ENCODE data around the gene SLC34A1. TPM values are rescaled to one million over a fixed set of nuclear protein-coding genes. Genes with fewer than 3 reads are reported as not detected.

The SLC34A1 gene
- total RNA-seq, 1 experiment from 2014 or later, result not detected

DNA sequence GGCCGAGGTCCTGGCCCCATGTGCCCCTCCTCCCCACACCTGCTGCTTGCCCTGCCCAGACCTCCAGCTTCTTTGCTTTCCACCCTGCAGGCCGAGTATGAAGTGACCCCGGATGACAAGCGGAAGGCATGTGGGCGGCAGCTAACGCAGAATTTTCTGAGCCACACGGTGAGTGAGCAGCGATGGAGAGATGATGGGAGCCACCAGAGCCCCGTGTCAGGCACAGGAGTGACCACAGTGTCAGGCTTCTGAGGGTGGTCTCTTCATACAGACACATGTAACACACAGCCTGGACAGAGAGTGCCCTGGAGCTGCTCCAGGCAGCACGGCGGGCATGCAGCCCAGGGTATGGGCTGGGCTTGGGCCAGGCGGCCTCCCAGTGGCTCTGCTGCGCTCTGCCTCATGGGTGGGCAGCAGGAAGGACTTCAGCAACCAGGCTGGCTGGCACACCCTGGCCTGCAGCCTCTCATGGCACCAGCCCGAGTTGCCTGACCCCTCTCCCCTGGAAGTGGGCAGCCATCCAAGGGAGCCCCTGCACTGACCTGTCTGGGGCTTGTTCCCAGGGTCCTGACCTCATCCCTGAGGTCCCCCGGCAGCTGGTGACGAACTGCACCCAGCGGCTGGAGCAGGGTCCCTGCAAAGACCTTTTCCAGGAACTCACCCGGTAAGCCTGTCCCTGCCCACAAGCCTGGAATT lies 48.1 kb downstream of the SLC34A1 start:
- no peak for DNase-seq (ENCODE audit: low read depth)

DNA sequence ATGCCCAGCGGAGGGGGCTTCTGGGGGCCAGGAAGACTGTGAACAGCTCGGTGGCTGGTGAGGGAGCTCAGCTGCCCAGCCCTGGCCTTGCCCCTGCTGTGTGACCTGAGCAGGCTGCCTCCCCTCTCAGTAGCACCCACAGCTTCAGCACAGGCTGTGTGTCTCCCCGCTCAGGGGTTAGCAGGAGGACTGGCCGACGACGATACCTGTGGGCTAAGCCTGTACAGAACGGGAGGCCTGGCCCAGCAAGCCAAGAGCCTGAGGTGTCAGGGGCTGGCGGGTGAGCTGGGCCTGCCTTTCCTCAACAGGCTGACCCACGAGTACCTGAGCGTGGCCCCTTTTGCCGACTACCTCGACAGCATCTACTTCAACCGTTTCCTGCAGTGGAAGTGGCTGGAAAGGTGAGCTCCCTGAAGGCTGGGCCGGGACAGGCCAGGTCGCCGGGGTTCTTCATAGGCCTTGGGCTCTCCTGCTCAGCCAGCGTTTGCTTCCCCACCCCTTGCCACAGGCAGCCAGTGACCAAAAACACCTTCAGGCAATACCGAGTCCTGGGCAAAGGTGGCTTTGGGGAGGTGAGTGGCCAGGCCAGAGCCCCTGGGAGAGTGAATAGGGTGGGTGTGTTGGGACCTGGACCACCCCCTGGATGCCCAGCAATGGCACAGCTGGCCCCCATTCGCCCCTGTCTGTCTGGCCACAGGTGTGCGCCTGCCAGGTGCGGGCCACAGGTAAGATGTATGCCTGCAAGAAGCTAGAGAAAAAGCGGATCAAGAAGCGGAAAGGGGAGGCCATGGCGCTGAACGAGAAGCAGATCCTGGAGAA lies 48.8 kb downstream of the SLC34A1 start:
- no peak for DNase-seq (ENCODE audit: low read depth)

DNA sequence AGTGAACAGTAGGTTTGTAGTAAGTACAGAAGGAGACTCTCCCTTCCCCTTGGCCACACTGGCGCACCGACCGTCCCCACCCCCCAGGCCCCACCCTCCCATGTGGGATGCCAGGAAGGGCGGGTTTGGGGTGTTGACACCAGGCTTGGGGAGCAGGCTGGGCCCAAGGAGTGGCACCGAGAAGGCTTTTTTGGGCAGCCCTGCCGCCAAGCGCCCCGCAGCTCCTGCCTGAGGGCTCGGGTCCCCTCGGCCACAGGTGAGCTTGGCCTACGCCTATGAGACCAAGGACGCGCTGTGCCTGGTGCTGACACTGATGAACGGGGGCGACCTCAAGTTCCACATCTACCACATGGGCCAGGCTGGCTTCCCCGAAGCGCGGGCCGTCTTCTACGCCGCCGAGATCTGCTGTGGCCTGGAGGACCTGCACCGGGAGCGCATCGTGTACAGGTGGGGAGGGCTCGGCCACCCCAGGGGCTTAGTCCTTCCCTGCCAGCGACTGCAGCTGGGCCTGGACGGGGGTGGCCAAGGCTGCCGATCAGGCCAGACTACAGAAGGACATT lies 49.5 kb downstream of the SLC34A1 start:
- DNase-seq (ENCODE audit: low read depth), result no peak

DNA sequence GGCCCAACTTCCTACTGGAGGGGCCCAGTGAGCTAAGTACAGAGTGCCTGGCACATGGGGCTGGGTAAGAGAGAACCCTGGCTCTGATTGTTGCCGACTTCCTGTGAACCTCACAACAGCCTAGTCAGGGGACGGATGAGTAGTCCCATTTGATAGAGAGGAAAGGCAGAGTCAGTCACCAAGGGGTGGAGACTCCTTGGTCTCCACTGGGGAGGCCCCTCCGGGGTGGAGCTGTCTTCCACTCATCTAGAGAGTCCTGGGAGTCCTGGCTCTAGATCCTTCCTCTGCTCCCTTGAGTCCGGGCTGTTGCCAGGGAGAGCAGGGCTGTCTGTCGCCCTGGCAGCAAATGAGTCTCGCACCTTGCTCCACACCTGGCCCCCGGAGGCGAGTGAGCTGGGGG lies 50.2 kb downstream of the SLC34A1 start:
- DNase-seq (ENCODE audit: low read depth), result no peak

DNA sequence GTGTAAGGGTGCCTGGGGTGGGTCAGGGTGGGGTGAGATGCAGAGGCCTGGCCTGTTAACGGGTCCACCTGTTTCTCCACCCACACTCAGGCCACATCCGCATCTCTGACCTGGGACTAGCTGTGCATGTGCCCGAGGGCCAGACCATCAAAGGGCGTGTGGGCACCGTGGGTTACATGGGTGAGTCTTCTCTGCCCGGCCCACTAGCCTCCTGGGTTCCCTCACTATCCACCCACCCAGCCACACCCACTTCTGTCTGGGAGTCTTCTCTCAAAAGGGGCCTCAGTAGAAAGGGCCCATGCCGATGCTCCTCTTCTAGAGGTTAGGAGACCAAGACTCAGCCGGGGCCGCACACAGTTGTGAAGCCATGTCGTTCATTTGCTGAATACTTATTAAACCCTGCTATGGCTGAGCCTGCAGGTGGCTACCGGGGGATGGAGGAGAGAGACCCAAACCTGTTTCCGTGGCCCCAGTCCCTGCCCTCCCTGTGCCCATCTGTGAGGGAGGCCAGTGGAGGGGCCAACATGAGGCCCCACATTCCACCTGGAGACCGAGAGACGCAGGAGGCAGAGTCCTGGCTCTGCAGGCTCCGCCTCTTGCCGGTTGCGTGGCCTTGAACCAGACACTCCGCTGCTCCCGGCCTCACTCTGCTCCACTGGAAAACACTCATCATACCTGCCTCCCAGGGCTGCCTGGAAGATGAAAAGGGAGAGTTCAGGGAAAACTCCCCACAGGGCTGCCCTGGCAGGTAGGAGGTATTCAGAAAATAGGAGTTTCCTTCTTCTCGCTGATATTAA lies 50.9 kb downstream of the SLC34A1 start:
- DNase-seq (ENCODE audit: low read depth), result no peak

DNA sequence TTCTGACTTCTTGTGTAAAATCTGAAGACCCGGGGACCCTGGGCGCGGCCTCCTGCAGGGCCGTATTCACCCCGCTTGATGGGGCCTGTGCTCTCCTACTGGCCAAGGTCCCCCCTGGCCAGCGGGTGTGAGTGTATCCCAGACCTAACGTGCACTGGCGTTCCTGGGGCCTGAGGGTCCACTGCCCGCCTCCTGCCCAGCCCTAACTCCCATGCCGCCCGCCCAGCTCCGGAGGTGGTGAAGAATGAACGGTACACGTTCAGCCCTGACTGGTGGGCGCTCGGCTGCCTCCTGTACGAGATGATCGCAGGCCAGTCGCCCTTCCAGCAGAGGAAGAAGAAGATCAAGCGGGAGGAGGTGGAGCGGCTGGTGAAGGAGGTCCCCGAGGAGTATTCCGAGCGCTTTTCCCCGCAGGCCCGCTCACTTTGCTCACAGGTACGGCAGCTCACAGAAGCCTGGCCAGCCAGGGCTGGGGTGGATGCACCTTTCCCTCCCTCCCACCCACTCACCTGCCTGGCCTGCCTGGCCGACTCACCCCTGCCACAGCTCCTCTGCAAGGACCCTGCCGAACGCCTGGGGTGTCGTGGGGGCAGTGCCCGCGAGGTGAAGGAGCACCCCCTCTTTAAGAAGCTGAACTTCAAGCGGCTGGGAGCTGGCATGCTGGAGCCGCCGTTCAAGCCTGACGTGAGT lies 51.8 kb downstream of the SLC34A1 start:
- DNase-seq (ENCODE audit: low read depth), result no peak

DNA sequence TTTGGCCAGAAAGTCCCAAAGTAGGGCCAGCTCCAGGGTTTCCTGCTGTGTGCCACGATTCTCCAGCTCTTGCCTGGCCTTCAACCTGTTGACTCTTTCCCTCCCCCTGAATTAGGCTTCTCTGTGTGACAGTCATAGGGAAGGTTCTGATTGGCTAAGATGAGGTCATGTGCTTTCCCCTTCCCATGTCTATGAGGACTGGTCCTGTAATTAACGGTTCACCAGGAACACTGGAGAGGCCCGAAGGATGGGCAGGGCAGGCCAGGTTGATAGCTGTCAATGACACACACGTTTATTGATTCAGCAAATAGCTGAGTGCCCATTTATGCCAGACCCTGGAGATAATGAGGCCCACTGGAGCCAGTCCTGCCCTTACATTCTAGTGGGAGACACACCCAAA lies 53.4 kb downstream of the SLC34A1 start:
- DNase-seq (ENCODE audit: low read depth), result no peak

DNA sequence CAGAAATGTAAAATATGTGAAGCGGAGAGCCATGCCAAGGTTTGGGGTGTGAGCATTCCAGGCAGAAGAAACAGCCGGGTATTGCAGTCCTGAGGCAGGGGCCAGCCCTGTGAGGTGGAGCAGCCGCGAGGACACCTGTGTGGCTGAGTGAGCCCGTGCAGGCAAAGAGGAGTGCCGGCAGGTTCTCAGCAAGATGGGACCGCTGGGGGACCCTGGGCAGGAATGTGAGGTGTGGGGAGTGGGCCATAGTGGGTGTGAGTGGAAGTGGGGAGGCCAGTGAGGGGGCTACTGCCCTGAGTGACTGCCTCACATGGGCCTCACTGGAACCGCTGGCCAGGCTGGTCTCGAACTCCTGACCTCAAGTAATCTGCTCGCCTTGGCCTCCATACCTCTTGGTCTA lies 54.2 kb downstream of the SLC34A1 start:
- DNase-seq (ENCODE audit: low read depth), result no peak

DNA sequence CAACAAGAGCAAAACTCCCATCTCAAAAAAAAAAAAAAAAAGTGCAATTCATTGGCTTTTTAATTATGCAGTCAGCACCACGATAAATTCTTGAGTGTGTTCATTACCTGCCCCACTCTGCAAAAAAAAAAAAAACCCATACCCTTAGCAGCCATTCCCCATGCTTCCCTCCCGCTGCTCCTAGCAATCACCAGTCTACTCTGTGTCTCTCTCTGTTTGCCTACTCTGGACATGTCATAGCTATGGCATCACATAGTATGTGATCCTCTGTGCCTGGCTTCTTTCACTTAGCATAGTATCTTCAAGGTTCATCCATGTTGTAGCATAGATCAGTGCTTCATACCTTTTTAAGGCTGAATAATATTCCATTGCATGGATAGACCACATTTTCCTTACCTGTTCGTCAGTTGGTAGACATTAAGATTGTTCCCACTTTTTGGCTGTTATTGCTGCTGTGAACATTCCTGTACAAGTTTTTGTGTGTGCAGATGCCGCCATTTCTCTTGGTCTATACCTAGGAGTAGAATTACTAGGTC lies 55.4 kb downstream of the SLC34A1 start:
- no peak for DNase-seq (ENCODE audit: low read depth)

DNA sequence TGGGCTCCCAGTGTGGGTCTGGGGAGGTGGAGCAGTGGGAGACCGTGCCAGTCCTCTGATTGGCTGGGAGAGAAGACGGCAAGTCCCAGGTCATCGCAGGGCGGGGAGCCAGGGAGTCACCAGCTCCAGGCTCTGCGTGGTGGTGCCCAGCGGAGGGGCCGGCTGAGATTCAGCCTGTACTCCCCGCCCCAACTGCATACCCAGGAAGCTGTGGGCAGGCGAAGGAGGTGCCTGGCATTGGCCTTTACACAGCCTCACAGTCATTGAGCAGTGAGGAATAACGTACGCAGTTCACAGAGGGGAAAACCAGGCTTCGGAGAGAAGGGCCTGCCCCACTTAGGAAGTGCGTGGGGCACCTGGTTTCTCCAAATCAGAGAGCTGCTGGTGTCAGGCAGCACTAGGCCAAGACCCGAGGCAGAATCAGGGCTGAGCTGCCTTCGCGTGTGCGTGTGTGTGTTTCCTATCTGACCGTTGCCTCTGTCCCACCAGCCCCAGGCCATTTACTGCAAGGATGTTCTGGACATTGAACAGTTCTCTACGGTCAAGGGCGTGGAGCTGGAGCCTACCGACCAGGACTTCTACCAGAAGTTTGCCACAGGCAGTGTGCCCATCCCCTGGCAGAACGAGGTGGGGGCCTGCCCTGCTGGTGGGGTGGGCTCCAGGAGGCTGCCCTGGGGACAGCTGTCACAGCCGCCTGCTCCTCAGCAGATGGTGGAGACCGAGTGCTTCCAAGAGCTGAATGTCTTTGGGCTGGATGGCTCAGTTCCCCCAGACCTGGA lies 56.2 kb downstream of the SLC34A1 start:
- DNase-seq (ENCODE audit: low read depth), result no peak

DNA sequence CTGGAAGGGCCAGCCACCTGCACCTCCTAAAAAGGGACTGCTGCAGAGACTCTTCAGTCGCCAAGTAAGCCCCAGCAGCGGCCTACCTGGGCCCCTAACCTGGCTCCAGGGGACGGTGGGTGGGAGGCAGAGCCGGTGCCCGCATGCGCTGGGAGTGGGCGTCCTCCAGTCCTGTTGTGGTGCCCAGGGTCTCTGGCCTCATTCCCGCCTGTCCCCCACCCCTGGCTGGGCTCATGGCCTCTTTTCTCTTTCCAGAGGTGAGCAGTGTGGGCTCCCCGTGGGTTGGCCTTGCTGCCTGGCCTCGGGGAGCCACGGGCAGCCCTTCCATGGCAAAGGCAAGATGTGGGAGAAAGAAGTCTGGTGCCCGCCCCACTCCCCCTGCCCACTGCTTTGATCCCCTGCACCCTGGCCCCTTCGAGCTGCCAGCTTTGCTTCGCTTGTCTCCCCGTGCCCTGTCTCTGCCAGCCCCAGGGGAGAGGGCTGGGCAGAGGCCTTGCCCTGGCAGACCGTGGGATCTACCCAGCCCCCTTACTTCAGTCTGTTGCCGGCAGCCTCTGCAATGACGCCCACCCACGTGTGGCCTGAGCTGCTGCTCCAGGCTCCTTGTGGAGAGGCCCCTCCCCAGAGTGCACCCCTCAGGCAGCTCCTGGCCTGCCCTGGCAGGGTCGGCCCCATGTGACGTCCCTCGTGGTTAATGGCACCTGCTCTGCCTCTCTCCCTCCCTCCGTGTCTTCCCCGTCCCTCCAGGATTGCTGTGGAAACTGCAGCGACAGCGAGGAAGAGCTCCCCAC lies 57.0 kb downstream of the SLC34A1 start:
- no peak for DNase-seq (ENCODE audit: low read depth)

DNA sequence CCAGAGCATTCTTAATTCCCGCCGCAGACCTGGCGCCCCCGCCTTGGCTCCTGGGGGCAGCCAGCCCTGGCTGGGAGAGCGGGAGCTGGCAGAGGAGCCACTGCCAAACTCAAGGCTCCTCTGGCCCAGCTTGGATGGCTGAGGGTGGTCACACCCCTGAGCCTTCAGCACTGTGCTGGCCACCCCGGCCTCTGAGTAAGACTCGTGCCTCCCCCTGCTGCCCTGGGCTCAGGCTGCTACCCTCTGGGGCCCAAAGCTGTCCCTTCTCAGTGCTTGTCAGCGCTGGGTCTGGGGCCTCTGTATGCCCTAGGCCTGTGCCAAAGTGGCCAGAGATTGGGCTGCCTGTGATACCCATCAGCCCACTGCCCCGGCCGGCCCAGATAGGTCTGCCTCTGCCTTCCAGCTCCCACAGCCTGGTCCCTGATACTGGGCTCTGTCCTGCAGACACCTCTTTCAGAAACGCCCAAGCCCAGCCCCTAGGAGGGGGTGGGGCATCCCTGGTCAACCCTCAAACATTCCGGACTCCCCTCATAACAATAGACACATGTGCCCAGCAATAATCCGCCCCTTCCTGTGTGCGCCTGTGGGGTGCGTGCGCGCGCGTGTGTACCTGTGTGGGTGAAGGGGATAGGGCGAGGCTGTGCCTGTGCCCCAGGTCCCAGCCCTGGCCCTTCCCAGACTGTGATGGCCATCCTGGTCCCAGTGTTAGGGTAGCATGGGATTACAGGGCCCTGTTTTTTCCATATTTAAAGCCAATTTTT lies 58.0 kb downstream of the SLC34A1 start:
- DNase-seq (ENCODE audit: low read depth), result no peak

DNA sequence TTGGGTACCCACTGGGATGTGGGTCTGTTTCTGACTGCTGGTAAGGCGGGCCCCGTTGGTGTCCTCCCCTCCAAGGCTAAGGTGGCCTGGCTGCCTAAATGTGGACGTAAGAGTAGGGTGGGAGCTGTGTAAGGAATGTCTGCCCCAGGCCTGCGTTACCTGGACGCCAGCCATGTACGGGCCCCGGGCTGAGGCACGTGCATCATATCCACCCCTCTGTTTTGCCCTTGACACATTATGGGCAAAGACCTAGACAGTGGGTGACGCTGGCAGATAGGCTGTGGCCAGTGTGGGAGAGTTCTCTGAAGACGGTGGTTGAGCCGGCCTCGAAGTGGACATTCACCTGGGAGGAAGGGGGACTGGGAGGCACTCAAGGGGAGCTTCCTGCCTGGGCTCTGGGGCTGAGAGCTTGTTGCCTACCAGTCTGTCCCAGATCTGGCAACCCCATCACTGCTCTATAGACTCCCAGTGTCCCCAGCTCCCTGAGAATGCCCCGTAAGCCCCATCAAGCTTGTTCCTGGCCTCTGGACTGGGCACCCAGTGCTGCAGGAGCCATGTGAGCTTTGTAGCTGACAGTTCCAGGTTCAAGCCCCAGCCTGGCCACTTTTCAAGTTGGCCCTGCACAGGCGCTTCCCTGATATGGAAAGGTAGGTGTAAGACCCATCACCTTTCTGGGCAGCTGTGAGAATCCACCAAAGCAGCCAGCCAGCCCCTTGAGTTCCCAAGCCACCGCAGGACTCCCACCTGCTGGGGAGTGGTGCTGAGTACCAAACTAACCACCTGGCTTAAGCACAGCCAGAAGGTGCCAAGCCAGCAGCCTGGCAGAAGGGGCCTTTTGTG lies 59.1 kb downstream of the SLC34A1 start:
- DNase-seq (ENCODE audit: low read depth), result no peak

DNA sequence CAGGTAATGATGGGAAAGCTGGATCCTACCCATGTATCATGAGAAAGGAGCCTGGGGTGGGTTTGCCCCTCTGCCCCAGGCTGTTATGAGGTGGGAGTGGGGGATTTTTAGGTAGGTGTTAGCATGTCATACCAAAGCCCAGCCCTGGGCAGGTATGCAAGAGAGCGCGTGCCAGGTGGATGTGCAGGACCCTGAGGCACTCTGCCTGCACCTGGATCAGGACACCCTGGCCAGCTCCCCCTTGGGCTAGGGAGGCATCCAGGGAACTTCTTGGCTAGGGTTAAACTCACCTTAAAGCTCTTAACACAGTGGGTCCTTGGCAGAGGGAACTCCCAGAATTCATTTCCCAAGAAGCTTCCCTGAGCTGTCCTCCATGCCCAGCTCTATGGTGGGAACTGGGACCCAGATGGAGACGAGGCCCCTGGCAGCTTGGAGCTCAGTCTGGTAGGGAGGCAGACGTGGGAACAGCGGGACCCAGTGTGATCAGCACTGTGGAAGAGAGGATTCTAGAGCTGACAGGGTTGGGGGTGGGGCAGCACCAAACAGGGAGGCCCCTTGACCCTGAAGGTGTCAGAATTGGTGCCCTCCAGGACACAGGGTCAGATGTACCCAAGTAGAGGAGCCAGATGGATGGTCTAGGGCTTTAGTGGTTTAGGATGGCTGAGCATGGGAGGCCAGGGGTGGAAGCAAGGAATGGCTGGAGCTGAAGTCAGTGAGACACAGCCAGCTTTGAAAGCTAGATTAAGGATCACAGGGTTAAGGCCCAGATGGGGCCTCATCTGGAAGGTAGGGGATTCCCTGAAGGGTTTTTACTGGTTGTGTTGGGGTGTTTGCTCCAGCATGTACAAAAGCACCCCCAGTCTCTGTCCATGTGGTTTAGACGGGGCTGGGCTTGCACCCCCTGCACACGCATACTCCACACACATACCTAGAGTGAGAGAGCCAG lies 60.1 kb downstream of the SLC34A1 start:
- DNase-seq (ENCODE audit: low read depth), result no peak

DNA sequence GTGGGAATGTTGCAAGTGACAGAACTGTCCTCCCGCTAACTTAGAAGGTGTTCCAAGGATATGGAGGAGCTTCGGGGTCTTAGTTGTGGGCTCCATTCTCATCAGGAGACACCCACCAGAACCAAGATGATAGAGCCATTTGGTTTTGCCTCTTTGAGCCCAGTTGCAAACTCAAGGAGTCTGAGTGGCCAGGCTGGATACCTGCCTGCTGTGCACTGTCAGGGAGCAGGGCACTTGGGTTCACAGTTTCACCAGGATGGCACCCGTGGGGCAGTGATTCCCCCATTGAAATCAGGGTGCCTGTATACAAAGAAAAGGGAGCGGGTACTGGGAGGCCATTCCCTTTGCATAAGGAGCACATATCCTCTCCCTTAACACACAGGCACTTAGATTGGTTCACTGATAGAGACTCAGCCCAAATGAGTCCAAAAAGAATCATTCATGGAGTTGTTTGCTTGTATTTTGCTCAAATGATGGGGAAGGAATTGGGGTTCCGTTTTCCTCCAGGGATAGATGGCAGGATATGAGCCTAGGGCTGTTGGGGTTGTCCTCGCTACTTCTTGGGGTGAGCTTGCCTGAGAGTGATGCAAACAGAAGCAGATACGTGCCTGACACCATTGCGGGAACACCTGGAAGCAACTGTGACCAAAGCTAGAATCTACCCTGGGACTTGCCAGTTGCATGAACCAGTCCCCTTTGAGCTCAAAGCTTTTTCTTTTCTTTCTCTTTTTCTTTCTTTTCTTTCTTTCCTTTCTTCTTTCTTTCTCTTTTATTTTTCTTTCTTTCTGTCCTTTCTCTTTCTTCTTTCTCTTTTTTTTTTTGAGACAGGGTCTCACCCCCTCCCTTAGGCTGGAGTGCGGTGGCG lies 61.0 kb downstream of the SLC34A1 start:
- no peak for DNase-seq (ENCODE audit: low read depth)

DNA sequence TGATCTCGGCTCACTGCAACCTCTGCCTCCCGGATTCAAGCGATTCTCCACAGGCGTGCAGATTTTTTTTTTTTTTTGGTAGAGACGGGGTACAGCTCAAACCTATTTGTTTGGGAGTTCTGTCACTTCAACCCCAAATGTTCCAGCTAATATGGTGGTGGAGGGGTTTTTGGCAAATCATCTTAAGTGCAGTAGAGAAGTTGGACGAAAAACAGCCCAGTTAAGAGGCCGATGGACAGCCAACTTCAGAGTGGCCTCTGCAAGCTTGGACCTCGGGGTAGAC lies 61.6 kb downstream of the SLC34A1 start:
- DNase-seq (ENCODE audit: low read depth), result no peak
